ENCODE data around the gene VSIR. TPM values are rescaled to one million over a fixed set of nuclear protein-coding genes. Genes with fewer than 3 reads are reported as not detected.

Gene VSIR
- total and polyA plus RNA-seq, 10 of the 15 experiments (the other 5 are each of a cell fraction or from before 2014, with no cell fraction given) = 0.19 to 12.5 (median 6.7) TPM

- RAD21 ChIA-PET (ENCODE audit: unreplicated experiment) = no interaction called here
- no peaks in the 10 kb centered on the region for H3K79me2 ChIP-seq (ENCODE audit: control insufficient read depth, insufficient read depth, low read length)
- CTCF ChIA-PET = interaction anchor here (1.0 kb wide), 1 partner anchor 82 kb away, joined by 3 read pairs; no protein-coding TSS in a partner anchor
- POLR2A ChIA-PET = interaction anchor here (0.6 kb wide), 1 partner anchor 41 kb away, joined by 5 read pairs; no protein-coding TSS in a partner anchor
- intact Hi-C loops (cut with micrococcal nuclease; ENCODE audit: unreplicated experiment) (loop anchor here (5.0 kb wide), 1 partner anchor 102 kb away; no protein-coding TSS in a partner anchor), in situ Hi-C loops (cut with MboI) (loop anchor here (5.0 kb wide), 1 partner anchor 497 kb away; no protein-coding TSS in a partner anchor)
- SMC1A ChIA-PET (ENCODE audit: uncharacterized antibody, unreplicated experiment) = no interaction called here
- no peaks in the 10 kb centered on the region for H3K27me3 ChIP-seq (replicated peaks in 1 of 2; ENCODE audit: control insufficient read depth in 2 of 2, insufficient read depth in 2 of 2, low read length in 1 of 2)
- ATAC-seq (no peak), FAIRE-seq (no peak), DNase-seq (ENCODE audit: low read depth, low spot score) (no peak)
- no peaks in the 10 kb centered on the region for H3K9me3 ChIP-seq (replicated peaks; ENCODE audit: control insufficient read depth, insufficient read depth, low read length)
- H3K4me3 ChIP-seq = no peak overlapping the region
- H2AFZ ChIP-seq (ENCODE audit: control insufficient read depth, low read depth, low read length) = no peak overlapping the region
- H3K9ac ChIP-seq (ENCODE audit: control insufficient read depth, insufficient read depth, low read length) = no peak overlapping the region
- no peaks in the 10 kb centered on the region for H4K20me1 ChIP-seq (ENCODE audit: control insufficient read depth, insufficient read depth)
- H3K27ac ChIP-seq (ENCODE audit: control insufficient read depth, insufficient read depth) = no peak overlapping the region
- TF ChIP-seq BMI1 (IDR thresholded peaks at IDR 0.05; ENCODE audit: borderline replicate concordance) (no peak), CHD2 (IDR thresholded peaks at IDR 0.05; ENCODE audit: borderline replicate concordance, low read depth, low read length) (no peak), SP1 (IDR thresholded peaks at IDR 0.05; ENCODE audit: low read depth, low read length) (no peak), POLR2AphosphoS2 (IDR thresholded peaks at IDR 0.05; ENCODE audit: low read depth, low read length) (no peak), NFYB (IDR thresholded peaks at IDR 0.05; ENCODE audit: insufficient read depth, low read depth, low read length) (no peak), SUZ12 (IDR thresholded peaks at IDR 0.05; ENCODE audit: unreplicated experiment) (no peak), RBBP5 (conservative IDR thresholded peaks at IDR 0.05) (no peak), ZSCAN29 (IDR thresholded peaks at IDR 0.05) (no peak), NFIC (IDR thresholded peaks at IDR 0.05; ENCODE audit: low read depth, low read length) (no peak)
- H3K4me2 ChIP-seq (ENCODE audit: control insufficient read depth, insufficient read depth) = no peak overlapping the region
- 83% methylated on average over 25 of the region's 25 CpGs for WGBS (ENCODE audit: insufficient coverage, insufficient replicate concordance, low lambda C conversion rate, missing lambda C conversion rate)
- H3K36me3 ChIP-seq (ENCODE audit: control insufficient read depth in 2 of 2, insufficient read depth in 2 of 2, low read length in 1 of 2) = no peaks in the 10 kb centered on the region
- peaks cover 6% of the 10 kb centered on the region for H3K4me1 ChIP-seq (ENCODE audit: control insufficient read depth, insufficient read depth, low read length)
- no TSS peak for BruUV-seq (replicated peaks)
Observed at GRCh38 chr10:71809628-71810027, 36.3 kb upstream of the VSIR start.
